Left lung (tissue), 10 donors: ENCODE data around the gene CROCC2. TPM values are rescaled to one million over a fixed set of nuclear protein-coding genes. Genes with fewer than 3 reads are reported as not detected.

Experiments
- ATAC-seq: fragments of 200-7000 bp; cut with Tn5 transposase; one replicate; pipeline ENCODE4 v1.9.1; 2020; ENCODE audit warnings: moderate library complexity
- DNase-seq, 4 donors: peaks; one replicate each; pipeline ENCODE4 v3.0.0-alpha.2; 2013 to 2020
- H3K27ac ChIP-seq, 2 donors: fragments of 200-600 bp; sonication (generic) in 1 of 2; one replicate each; pipeline versions ENCODE4 v1.5.0 to v1.8.0; 2020 to 2021
- H3K27me3 ChIP-seq, 2 donors: fragments of 200-600 bp; sonication (generic) in 1 of 2; one replicate each; pipeline versions ENCODE4 v1.5.0 to v1.8.0; 2020 to 2021
- H3K36me3 ChIP-seq, 2 donors: fragments of 200-600 bp; sonication (generic) in 1 of 2; one replicate each; pipeline versions ENCODE4 v1.5.0 to v1.8.0; 2020 to 2021
- H3K4me1 ChIP-seq, 2 donors: fragments of 200-600 bp; one replicate each; pipeline ENCODE4 v1.8.0; 2021
- H3K4me3 ChIP-seq, 2 donors: fragments of 200-600 bp; sonication (generic) in 1 of 2; one replicate each; pipeline versions ENCODE4 v1.5.0 to v1.8.0; 2020 to 2021; ENCODE audit warnings: mild to moderate bottlenecking in 1 of 2
- H3K9me3 ChIP-seq, 2 donors: fragments of 200-600 bp; sonication (generic) in 1 of 2; one replicate each; pipeline versions ENCODE4 v1.5.0 to v1.8.0; 2020 to 2021
- CTCF ChIP-seq, 2 donors: fragments of 200-600 bp; sonication (generic) in 1 of 2; IDR thresholded peaks; one replicate each; pipeline versions ENCODE4 v1.5.0 to v1.8.0; 2021; ENCODE audit warnings: antibody characterized with exemption in 2 of 2
- intact Hi-C, 2 donors: fragments of 100-400 bp; cut with DNase I; formaldehyde crosslinking; loops; one replicate each; pipeline versions ENCODE4 v1.11.2 to v1.14.2; 2022
- polyA plus RNA-seq, 6 donors: library from polyadenylated mRNA; unstranded; fragments of 120-200 nt; gene quantifications; one replicate each; pipeline ENCODE4 v1.2.1, GENCODE V29; 2013; ENCODE audit not compliant: insufficient read length in 6 of 6
- total RNA-seq, 2 donors: library from RNA; stranded (reverse); fragmentation: NEBNext Ultra II Directional; extraction: Animal tissue kit (Norgen Biotek cat#: 25700); gene quantifications; one replicate each; pipeline ENCODE4 v1.2.1, GENCODE V29; 2021
- donor health status: DM: no; HTN: yes; CAD: no.
- donor health status: DM: no; HTN: no; CAD: no.

Gene CROCC2
- total and polyA plus RNA-seq, 8 donors, result 0.32 to 4.4 (median 2.3) TPM

- Histone ChIP-seq H3K36me3 (no peaks in the 10 kb centered on the region), H3K4me1 (peaks cover 3 to 6% of the 10 kb centered on the region in 2 donors), H3K27ac (no peak overlapping the region), H3K27me3 (no peaks in the 10 kb centered on the region), H3K9me3 (no peaks in the 10 kb centered on the region), H3K4me3 (no peak overlapping the region)
- peak in 1 of 4 donors; percentile 61 for DNase-seq
- intact Hi-C loops, result no loop called here
- no peak for TF ChIP-seq CTCF (IDR thresholded peaks at IDR 0.05)
- ATAC-seq, result no peak
These were observed 5.8 kb upstream of the CROCC2 start for GRCh38 chr2:240900141-240900860.

GRCh38 chr2:240901986-240902614, 4.0 kb upstream of the CROCC2 start:
- intact Hi-C loops, result no loop called here
- H3K36me3 ChIP-seq, result no peaks in the 10 kb centered on the region
- H3K9me3 ChIP-seq, result no peaks in the 10 kb centered on the region
- no peak overlapping the region for H3K4me3 ChIP-seq
- no peak overlapping the region for H3K27ac ChIP-seq
- H3K4me1 ChIP-seq, result peaks cover 3 to 6% of the 10 kb centered on the region in 2 donors
- H3K27me3 ChIP-seq, result no peaks in the 10 kb centered on the region
- ATAC-seq (no peak), DNase-seq (peak in 1 of 4 donors; percentile 56)
- TF ChIP-seq CTCF (IDR thresholded peaks at IDR 0.05), result no peak

DNA sequence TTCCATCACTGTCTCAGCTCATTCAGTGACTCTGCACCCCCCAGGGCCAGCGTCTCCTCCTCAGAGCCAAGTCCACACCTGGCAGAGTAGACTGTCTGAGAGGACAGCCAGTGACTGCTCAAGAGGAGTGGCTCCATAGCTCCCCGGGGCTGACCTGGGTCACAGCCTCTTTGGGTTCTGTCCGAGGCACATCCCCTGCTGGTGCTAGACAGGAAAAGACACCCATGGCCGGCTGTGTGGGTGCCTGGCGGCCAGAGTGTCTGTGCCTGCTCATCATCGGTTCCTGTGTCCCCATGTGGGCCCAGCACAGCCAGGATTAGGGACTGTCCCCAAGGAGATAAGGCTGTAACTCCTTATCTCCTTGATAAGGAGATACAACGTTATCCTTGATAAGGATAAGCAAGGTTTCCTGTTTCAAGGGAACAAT, 3.5 kb upstream of the CROCC2 start:
- no peak for TF ChIP-seq CTCF (IDR thresholded peaks at IDR 0.05)
- H3K27me3 ChIP-seq, result no peaks in the 10 kb centered on the region
- H3K4me1 ChIP-seq, result peaks cover 3 to 6% of the 10 kb centered on the region in 2 donors
- no peak overlapping the region for H3K27ac ChIP-seq
- no peaks in the 10 kb centered on the region for H3K36me3 ChIP-seq
- no peak overlapping the region for H3K4me3 ChIP-seq
- DNase-seq (peak in 1 of 4 donors; percentile 32), ATAC-seq (no peak)
- intact Hi-C loops, result no loop called here
- no peaks in the 10 kb centered on the region for H3K9me3 ChIP-seq

DNA sequence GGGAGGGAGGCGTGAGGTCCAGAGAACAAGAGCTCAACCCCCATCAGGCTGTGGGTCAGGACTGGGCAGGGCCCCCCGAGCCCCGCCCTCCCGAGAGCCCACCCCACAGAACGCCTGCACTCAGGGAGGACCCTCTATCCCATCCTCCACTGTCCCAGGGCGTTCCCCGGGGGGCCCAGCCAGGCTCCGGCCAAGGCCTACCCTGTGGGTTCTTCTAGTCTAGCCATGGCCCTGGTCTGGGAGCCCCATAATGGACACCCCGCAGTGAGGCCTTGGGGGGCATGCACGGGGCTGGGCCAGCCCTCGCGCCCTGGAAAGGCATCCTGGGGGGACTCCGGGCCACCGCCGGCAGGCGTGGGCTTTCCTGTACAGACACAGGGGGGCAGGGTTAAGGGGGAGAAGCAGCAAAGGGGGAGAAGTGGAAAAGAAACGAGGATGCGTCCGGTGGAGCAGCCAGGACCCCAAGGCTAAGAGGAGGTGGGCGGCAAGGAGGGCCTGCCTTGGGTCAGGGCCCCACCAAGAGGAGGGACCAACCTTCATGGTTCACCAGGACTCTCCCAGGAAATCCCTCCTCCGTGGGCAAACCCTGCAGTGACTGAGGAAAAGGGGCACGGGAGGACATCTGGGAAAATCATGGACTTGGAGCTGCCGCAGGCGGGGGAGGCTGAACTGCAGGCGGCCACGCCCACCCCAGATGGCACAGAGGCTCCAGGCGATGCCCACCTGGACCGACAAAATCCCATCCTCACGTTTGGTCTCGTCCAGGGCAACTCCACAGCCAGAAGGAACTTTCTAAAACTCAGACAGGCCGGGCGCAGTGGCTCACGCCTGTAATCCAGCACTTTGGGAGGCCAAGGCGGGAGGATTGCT, 2.7 kb upstream of the CROCC2 start:
- ATAC-seq (no peak), DNase-seq (peak in 2 of 4 donors; percentile 19 to 59)
- Histone ChIP-seq H3K9me3 (no peaks in the 10 kb centered on the region), H3K4me1 (no peaks in the 10 kb centered on the region), H3K4me3 (no peak overlapping the region), H3K36me3 (no peaks in the 10 kb centered on the region), H3K27me3 (no peaks in the 10 kb centered on the region), H3K27ac (no peak overlapping the region)
- intact Hi-C loops, result no loop called here
- no peak for TF ChIP-seq CTCF (IDR thresholded peaks at IDR 0.05)
